CD4-positive, alpha-beta T cell (primary cell): ENCODE data around the gene NEU3. TPM values are rescaled to one million over a fixed set of nuclear protein-coding genes. Genes with fewer than 3 reads are reported as not detected.

Source experiments
- ATAC-seq: fragments of 200-7000 bp; cut with Tn5 transposase; one replicate; pipeline ENCODE4 v1.10.0; 2022; ENCODE audit warnings: mild to moderate bottlenecking; ENCODE audit not compliant: poor library complexity
- CTCF ChIA-PET: fragments of 350-600 bp; sonication (Branson Sonifier 250); formaldehyde crosslinking; loops from one replicate; lab custom pipeline; 2021; ENCODE audit warnings: antibody characterized with exemption, inconsistent platforms; lab: Charles Lee
- POLR2A ChIA-PET: fragments of 350-600 bp; sonication (Branson Sonifier 250); formaldehyde crosslinking; loops from one replicate; lab custom pipeline; 2021; ENCODE audit warnings: antibody characterized with exemption, inconsistent platforms; lab: Charles Lee
- DNase-seq, 14 experiments: peaks; one replicate each; pipeline ENCODE4 v3.0.0-alpha.2; 2013 to 2020; ENCODE audit warnings: mixed read lengths in 2 of 14
- H3K27ac ChIP-seq, 2 donors: one replicate each; pipeline versions ENCODE4 v1.5.1 to v1.7.0; 2013; ENCODE audit warnings: low read length in 2 of 2, low read depth in 1 of 2, mild to moderate bottlenecking in 1 of 2
- H3K27me3 ChIP-seq, 2 experiments: 1 replicate in 1 of 2; 2 replicates in 1 of 2; pipeline versions ENCODE4 v1.6.1 to v1.7.0; 2013; ENCODE audit warnings: low read length in 2 of 2, control low read depth in 1 of 2, mild to moderate bottlenecking in 1 of 2, moderate library complexity in 1 of 2; ENCODE audit not compliant: insufficient read depth in 2 of 2, control insufficient read depth in 1 of 2
- H3K36me3 ChIP-seq: one replicate; pipeline ENCODE4 v1.6.1; 2013; ENCODE audit warnings: low read length, control low read depth; ENCODE audit not compliant: insufficient read depth
- H3K4me1 ChIP-seq: one replicate; pipeline ENCODE4 v1.6.1; 2013; ENCODE audit warnings: low read length, control low read depth; ENCODE audit not compliant: insufficient read depth
- H3K4me3 ChIP-seq: one replicate; pipeline ENCODE4 v1.5.1; 2013; ENCODE audit warnings: mild to moderate bottlenecking, low read length, moderate library complexity
- H3K9me3 ChIP-seq, 2 experiments: 1 replicate in 1 of 2; 2 replicates in 1 of 2; pipeline versions ENCODE4 v1.6.1 to v1.7.0; 2013; ENCODE audit warnings: low read length in 2 of 2, mild to moderate bottlenecking in 2 of 2, control low read depth in 1 of 2, moderate library complexity in 1 of 2; ENCODE audit not compliant: control insufficient read depth in 1 of 2, insufficient read depth in 1 of 2
- H3K27ac Mint-ChIP-seq: one replicate; pipeline ENCODE4 v1.8.0; 2020; ENCODE audit warnings: mixed read lengths
- H3K27me3 Mint-ChIP-seq: one replicate; pipeline ENCODE4 v1.8.0; 2021; ENCODE audit warnings: mixed read lengths
- H3K36me3 Mint-ChIP-seq: one replicate; pipeline ENCODE4 v1.8.0; 2021; ENCODE audit warnings: low read depth, mixed read lengths
- H3K4me1 Mint-ChIP-seq: one replicate; pipeline ENCODE4 v1.8.0; 2021; ENCODE audit warnings: low read depth, mixed read lengths
- H3K4me3 Mint-ChIP-seq: one replicate; pipeline ENCODE4 v1.8.0; 2020; ENCODE audit warnings: mild to moderate bottlenecking, mixed read lengths
- H3K9me3 Mint-ChIP-seq: one replicate; pipeline ENCODE4 v1.8.0; 2020; ENCODE audit warnings: mixed read lengths
- intact Hi-C, 2 experiments: fragments of 100-400 bp; cut with DNase I in 1 of 2; cut with micrococcal nuclease in 1 of 2; formaldehyde crosslinking; loops; one replicate each; pipeline versions ENCODE4 v1.15.1 to v1.9.0; 2023 to 2025; cut with DNase I, micrococcal nuclease
- total RNA-seq, 174 experiments: library from RNA in 2 of 174; stranded (reverse) in 2 of 174; gene quantifications; one replicate each; pipeline ENCODE4 v1.2.3 and lab custom pipeline; 2021 to 2026
- TF ChIP-seq, protein P1 (sequence below): fragments of 200-600 bp; IDR thresholded peaks from one replicate; pipeline ENCODE4 v1.8.0; 2022; ENCODE audit warnings: antibody characterized with exemption, mild to moderate bottlenecking

NEU3 gene
- total RNA-seq, 2 experiments from 2014 or later = 9.7 to 10.6 TPM

DNA sequence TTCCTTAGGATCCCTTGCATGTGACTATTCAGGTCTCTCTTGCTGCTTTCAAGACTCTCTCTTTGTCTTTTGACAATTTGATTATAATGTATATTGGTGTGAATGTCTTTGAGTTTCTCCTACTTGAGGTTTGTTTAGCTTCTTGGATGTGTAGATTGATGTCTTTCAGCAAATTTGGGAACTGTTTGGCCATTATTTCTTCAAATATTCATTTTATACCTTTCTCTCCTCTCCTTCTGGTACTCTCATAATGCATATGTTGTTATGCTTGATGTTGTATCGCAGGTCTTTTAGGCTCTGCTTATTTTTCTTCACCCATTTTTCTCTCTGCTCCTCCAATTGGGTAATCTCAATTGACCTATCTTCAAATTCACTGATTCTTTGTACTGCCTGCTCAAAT lies 63.7 kb downstream of the NEU3 start:
- ATAC-seq (no peak), DNase-seq (no peak)
- intact Hi-C loops = no loop called here
- H3K9me3 Mint-ChIP-seq = peaks cover 16% of the 10 kb centered on the region
- Histone ChIP-seq H3K27ac (no peak overlapping the region), H3K9me3 (peaks cover 4% of the 10 kb centered on the region in 2 experiments), H3K4me3 (no peak overlapping the region), H3K36me3 (no peaks in the 10 kb centered on the region), H3K4me1 (no peaks in the 10 kb centered on the region), H3K27me3 (peaks cover 0 to 4% of the 10 kb centered on the region in 2 experiments)
- TF ChIP-seq, protein P1, sequence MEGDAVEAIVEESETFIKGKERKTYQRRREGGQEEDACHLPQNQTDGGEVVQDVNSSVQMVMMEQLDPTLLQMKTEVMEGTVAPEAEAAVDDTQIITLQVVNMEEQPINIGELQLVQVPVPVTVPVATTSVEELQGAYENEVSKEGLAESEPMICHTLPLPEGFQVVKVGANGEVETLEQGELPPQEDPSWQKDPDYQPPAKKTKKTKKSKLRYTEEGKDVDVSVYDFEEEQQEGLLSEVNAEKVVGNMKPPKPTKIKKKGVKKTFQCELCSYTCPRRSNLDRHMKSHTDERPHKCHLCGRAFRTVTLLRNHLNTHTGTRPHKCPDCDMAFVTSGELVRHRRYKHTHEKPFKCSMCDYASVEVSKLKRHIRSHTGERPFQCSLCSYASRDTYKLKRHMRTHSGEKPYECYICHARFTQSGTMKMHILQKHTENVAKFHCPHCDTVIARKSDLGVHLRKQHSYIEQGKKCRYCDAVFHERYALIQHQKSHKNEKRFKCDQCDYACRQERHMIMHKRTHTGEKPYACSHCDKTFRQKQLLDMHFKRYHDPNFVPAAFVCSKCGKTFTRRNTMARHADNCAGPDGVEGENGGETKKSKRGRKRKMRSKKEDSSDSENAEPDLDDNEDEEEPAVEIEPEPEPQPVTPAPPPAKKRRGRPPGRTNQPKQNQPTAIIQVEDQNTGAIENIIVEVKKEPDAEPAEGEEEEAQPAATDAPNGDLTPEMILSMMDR = no peak
- no peaks in the 10 kb centered on the region for H3K4me1 Mint-ChIP-seq
- H3K4me3 Mint-ChIP-seq = no peak overlapping the region
- ChIA-PET CTCF (no interaction called here), POLR2A (interaction anchor here (0.7 kb wide), 1 partner anchor 125 kb away, joined by 3 read pairs; no protein-coding TSS in a partner anchor)
- no peak overlapping the region for H3K27ac Mint-ChIP-seq
- peaks cover 12% of the 10 kb centered on the region for H3K27me3 Mint-ChIP-seq
- H3K36me3 Mint-ChIP-seq = no peaks in the 10 kb centered on the region

DNA sequence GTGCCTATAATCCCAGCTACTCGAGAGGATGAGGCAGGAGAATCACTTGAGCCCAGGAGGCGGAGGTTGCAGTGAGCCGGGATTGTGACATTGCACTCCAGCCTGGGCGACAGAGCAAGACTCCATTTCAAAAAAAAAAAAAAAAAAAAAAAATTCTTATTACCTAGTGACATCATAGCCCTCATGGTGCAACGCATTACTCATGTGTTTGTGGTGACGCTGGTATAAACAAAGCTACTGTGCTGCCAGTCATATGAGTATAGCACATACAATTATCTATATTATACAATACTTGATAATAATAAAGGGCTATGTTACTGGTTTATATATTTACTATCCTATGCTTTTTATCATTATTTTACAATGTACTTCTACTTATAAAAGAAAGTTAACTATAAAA lies 66.8 kb downstream of the NEU3 start:
- Histone ChIP-seq H3K9me3 (peaks cover 4% of the 10 kb centered on the region in 2 experiments), H3K36me3 (no peaks in the 10 kb centered on the region), H3K4me3 (no peak overlapping the region), H3K27ac (no peak overlapping the region), H3K27me3 (peaks cover 4 to 7% of the 10 kb centered on the region in 2 experiments), H3K4me1 (no peaks in the 10 kb centered on the region)
- peaks cover 20% of the 10 kb centered on the region for H3K27me3 Mint-ChIP-seq
- CTCF ChIA-PET = no interaction called here
- H3K36me3 Mint-ChIP-seq = no peaks in the 10 kb centered on the region
- intact Hi-C loops = no loop called here
- no peak overlapping the region for H3K27ac Mint-ChIP-seq
- no peak for ATAC-seq
- POLR2A ChIA-PET = no interaction called here
- H3K9me3 Mint-ChIP-seq = peaks cover 16% of the 10 kb centered on the region
- TF ChIP-seq, protein P1 = no peak
- no peaks in the 10 kb centered on the region for H3K4me1 Mint-ChIP-seq
- no peak overlapping the region for H3K4me3 Mint-ChIP-seq
- no peak for DNase-seq

DNA sequence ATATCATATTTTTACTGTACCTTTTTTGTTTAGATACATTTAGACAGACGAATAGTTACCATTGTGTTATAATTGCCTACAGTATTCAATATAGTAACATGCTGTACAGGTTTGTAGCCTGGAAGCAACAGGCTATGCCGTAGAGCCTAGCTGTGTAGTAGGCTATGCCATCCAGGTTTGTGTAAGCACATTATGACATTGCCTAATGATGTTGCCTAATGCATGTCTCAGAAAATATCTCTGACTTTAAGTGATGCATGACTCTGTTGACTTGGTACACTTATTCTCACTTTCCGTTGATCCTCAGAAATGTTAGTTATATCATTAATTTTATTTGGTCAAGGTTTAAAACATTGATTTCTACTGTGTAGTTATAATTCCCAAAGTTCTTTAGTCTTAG lies 68.1 kb downstream of the NEU3 start:
- H3K4me1 Mint-ChIP-seq = no peaks in the 10 kb centered on the region
- intact Hi-C loops = no loop called here

More for the DNA sequence above, 68.1 kb downstream of the NEU3 start:
- Mint-ChIP-seq H3K36me3 (no peaks in the 10 kb centered on the region), H3K27me3 (peaks cover 23% of the 10 kb centered on the region), H3K27ac (no peak overlapping the region), H3K4me3 (no peak overlapping the region), H3K9me3 (peaks cover 16% of the 10 kb centered on the region)
- H3K9me3 ChIP-seq = peaks cover 4% of the 10 kb centered on the region in 2 experiments
- ChIA-PET CTCF (interaction anchor here (1.2 kb wide), 1 partner anchor 34 kb away, joined by 4 read pairs; no protein-coding TSS in a partner anchor), POLR2A (no interaction called here)
- DNase-seq (no peak), ATAC-seq (no peak)
- peaks cover 4 to 9% of the 10 kb centered on the region in 2 experiments for H3K27me3 ChIP-seq
- no peaks in the 10 kb centered on the region for H3K36me3 ChIP-seq
- no peak overlapping the region for H3K27ac ChIP-seq
- no peak overlapping the region for H3K4me3 ChIP-seq
- no peaks in the 10 kb centered on the region for H3K4me1 ChIP-seq
- TF ChIP-seq, protein P1 = no peak
